H1 (cell line): Measurements from ENCODE around the gene PRSS21. TPM values are rescaled to one million over a fixed set of nuclear protein-coding genes. Genes with fewer than 3 reads are reported as not detected.

Experiments
- CHD7 ChIP-seq: fragments of 300-600 bp; sonication (generic); IDR thresholded peaks from 2 replicates; pipeline ENCODE4 v1.7.1; 2012; ENCODE audit warnings: low read length, moderate library complexity, mild to moderate bottlenecking, inconsistent platforms; ENCODE audit not compliant: insufficient replicate concordance
- MAX ChIP-seq: IDR thresholded peaks from 2 replicates; pipeline ENCODE4 v1.6.1; 2012; ENCODE audit warnings: inconsistent platforms
- POLR2AphosphoS5 ChIP-seq: IDR thresholded peaks from 2 replicates; pipeline ENCODE4 v1.6.1; 2011; ENCODE audit warnings: low read depth, low read length
- SAP30 ChIP-seq: fragments of 300-600 bp; sonication (generic); IDR thresholded peaks from 2 replicates; pipeline ENCODE4 v1.7.1; 2012; ENCODE audit warnings: low read length, moderate library complexity, mild to moderate bottlenecking, inconsistent platforms; ENCODE audit not compliant: insufficient read depth, insufficient replicate concordance
- SRF ChIP-seq: IDR thresholded peaks from 2 replicates; pipeline ENCODE4 v1.6.1; 2011; ENCODE audit warnings: mild to moderate bottlenecking, low read depth, low read length, moderate library complexity
- SUZ12 ChIP-seq: fragments of 200-600 bp; sonication (generic); IDR thresholded peaks from 2 replicates; pipeline ENCODE4 v1.6.1; 2012; ENCODE audit warnings: mild to moderate bottlenecking, inconsistent platforms, low read length, moderate library complexity, mixed read lengths
- polyA plus RNA-seq, 7 experiments: library from polyadenylated mRNA; depleted of rRNA in 3 of 7; stranded (reverse) in 5 of 7; unstranded in 2 of 7; fragments of >200 nt in 5 of 7; fragments of 200-250 nt in 2 of 7; gene quantifications; 1 replicate in 5 of 7; 2 replicates in 1 of 7; 4 replicates in 1 of 7; pipeline versions ENCODE4 v1.2.1 to v1.2.3, GENCODE V29; 2011 to 2013; ENCODE audit warnings: missing spikeins in 2 of 7, mixed read lengths in 2 of 7
- total RNA-seq: library from RNA; stranded (reverse); fragmentation: NEBNext Ultra II Directional; extraction: Animal tissue kit (Norgen Biotek cat#: 25700); gene quantifications from 2 replicates; pipeline ENCODE4 v1.2.1, GENCODE V29; 2021

The PRSS21 gene
- total and polyA plus RNA-seq, 2 of the 8 experiments (the other 6 are each of a cell fraction or from before 2014, with no cell fraction given): 0.76 to 1.0 TPM

- TF ChIP-seq CHD7 (no peak), SRF (no peak), POLR2AphosphoS5 (no peak), SAP30 (no peak), MAX (no peak), SUZ12 (no peak)
Measured at GRCh38 chr16:2810651-2811050, 6.4 kb upstream of the PRSS21 start (continued).
